HepG2 (cell line): Measurements from ENCODE around the gene RAP2A. TPM values are rescaled to one million over a fixed set of nuclear protein-coding genes. Genes with fewer than 3 reads are reported as not detected.

Experiments used
- ATM ChIP-seq: fragments of 450-650 bp; IDR thresholded peaks from 2 replicates; pipeline ENCODE4 v1.7.1; 2017; ENCODE audit warnings: mild to moderate bottlenecking, borderline replicate concordance
- CENPT ChIP-seq: sonication (generic); formaldehyde crosslinking; IDR thresholded peaks from 2 replicates; pipeline ENCODE4 v1.8.0; 2022; ENCODE audit warnings: low read depth, mild to moderate bottlenecking, moderate library complexity, missing genetic modification reagents
- JARID2 ChIP-seq: sonication (generic); formaldehyde crosslinking; IDR thresholded peaks from 2 replicates; pipeline ENCODE4 v1.8.1; 2023; ENCODE audit warnings: missing genetic modification reagents, inconsistent platforms; ENCODE audit not compliant: insufficient replicate concordance
- KDM5B ChIP-seq: sonication (generic); formaldehyde crosslinking; IDR thresholded peaks from 2 replicates; pipeline ENCODE4 v1.4.0; 2020; ENCODE audit warnings: missing genetic modification reagents, mild to moderate bottlenecking, borderline replicate concordance
- KLF11 ChIP-seq: IDR thresholded peaks from 2 replicates; pipeline ENCODE4 v1.6.1; 2016; ENCODE audit warnings: missing compliant biosample characterization
- MEIS1 ChIP-seq: sonication (generic); formaldehyde crosslinking; IDR thresholded peaks from 2 replicates; pipeline ENCODE4 v1.9.0; 2021; ENCODE audit warnings: mild to moderate bottlenecking, missing genetic modification reagents, moderate library complexity, borderline replicate concordance
- POGZ ChIP-seq: sonication (generic); formaldehyde crosslinking; IDR thresholded peaks from 2 replicates; pipeline ENCODE4 v1.4.0; 2020; ENCODE audit warnings: mild to moderate bottlenecking, missing genetic modification reagents
- RAD21 ChIP-seq: fragments of 450-650 bp; formaldehyde crosslinking; IDR thresholded peaks from 2 replicates; pipeline ENCODE4 v1.5.0; 2020; ENCODE audit warnings: mild to moderate bottlenecking
- RBM39 ChIP-seq: fragments of 200-400 bp; formaldehyde crosslinking; IDR thresholded peaks from one replicate; pipeline ENCODE4 v1.6.1; 2018; ENCODE audit warnings: antibody characterized with exemption, mild to moderate bottlenecking, low read depth, low read length; ENCODE audit not compliant: poor library complexity, severe bottlenecking
- RFXANK ChIP-seq: IDR thresholded peaks from 2 replicates; pipeline ENCODE4 v1.6.1; 2016
- ZBTB7B ChIP-seq: sonication (generic); formaldehyde crosslinking; IDR thresholded peaks from 2 replicates; pipeline ENCODE4 v1.4.0; 2020; ENCODE audit warnings: missing genetic modification reagents
- ZNF326 ChIP-seq: sonication (generic); formaldehyde crosslinking; IDR thresholded peaks from 2 replicates; pipeline ENCODE4 v1.4.0; 2020; ENCODE audit warnings: missing genetic modification reagents, borderline replicate concordance
- ZNF615 ChIP-seq: sonication (generic); formaldehyde crosslinking; IDR thresholded peaks from 2 replicates; pipeline ENCODE4 v1.5.0; 2020; ENCODE audit warnings: mild to moderate bottlenecking, missing genetic modification reagents, borderline replicate concordance
- ZNF883 ChIP-seq: sonication (generic); formaldehyde crosslinking; IDR thresholded peaks from 2 replicates; pipeline ENCODE4 v1.5.1; 2020; ENCODE audit warnings: mild to moderate bottlenecking, missing genetic modification reagents; ENCODE audit errors: not compliant biosample characterization
- polyA plus RNA-seq, 8 experiments: library from polyadenylated mRNA; depleted of rRNA in 3 of 8; stranded (reverse) in 7 of 8; unstranded in 1 of 8; fragments of >200 nt; fragmentation: Illumina TruSeq in 4 of 8; extraction: Trizol in 4 of 8; gene quantifications; 2 replicates each; pipeline versions ENCODE4 v1.2.1 to v1.2.3, GENCODE V29; 2011 to 2016; ENCODE audit warnings: low read depth in 4 of 8, missing spikeins in 1 of 8, mixed read lengths in 1 of 8; ENCODE audit not compliant: insufficient read depth in 1 of 8
- total RNA-seq, 5 experiments: library from RNA; depleted of rRNA; stranded (reverse); fragments of >200 nt; fragmentation: Illumina TruSeq; extraction: Trizol; gene quantifications; 2 replicates each; pipeline ENCODE4 v1.2.3, GENCODE V29; 2016; ENCODE audit warnings: low read depth in 1 of 5
- TF ChIP-seq, protein P1 (sequence below): sonication (generic); formaldehyde crosslinking; IDR thresholded peaks from 2 replicates; pipeline ENCODE4 v1.4.0; 2020; ENCODE audit warnings: missing genetic modification reagents
- TF ChIP-seq, protein P2 (sequence below): sonication (generic); formaldehyde crosslinking; conservative IDR thresholded peaks from 2 replicates; pipeline ENCODE4 v1.8.1; 2023; ENCODE audit warnings: missing genetic modification reagents
- TF ChIP-seq, protein P3 (sequence below), 2 experiments: fragments of 450-650 bp in 1 of 2; sonication (generic) in 1 of 2; formaldehyde crosslinking; IDR thresholded peaks; 2 replicates each; pipeline versions ENCODE4 v1.5.0 to v1.8.0; 2020 to 2022; ENCODE audit warnings: mild to moderate bottlenecking in 1 of 2, missing genetic modification reagents in 1 of 2

Gene RAP2A
- total and polyA plus RNA-seq, 2 of the 13 experiments (the other 11 are each of a cell fraction or from before 2014, with no cell fraction given): 9.9 to 23.1 TPM

DNA sequence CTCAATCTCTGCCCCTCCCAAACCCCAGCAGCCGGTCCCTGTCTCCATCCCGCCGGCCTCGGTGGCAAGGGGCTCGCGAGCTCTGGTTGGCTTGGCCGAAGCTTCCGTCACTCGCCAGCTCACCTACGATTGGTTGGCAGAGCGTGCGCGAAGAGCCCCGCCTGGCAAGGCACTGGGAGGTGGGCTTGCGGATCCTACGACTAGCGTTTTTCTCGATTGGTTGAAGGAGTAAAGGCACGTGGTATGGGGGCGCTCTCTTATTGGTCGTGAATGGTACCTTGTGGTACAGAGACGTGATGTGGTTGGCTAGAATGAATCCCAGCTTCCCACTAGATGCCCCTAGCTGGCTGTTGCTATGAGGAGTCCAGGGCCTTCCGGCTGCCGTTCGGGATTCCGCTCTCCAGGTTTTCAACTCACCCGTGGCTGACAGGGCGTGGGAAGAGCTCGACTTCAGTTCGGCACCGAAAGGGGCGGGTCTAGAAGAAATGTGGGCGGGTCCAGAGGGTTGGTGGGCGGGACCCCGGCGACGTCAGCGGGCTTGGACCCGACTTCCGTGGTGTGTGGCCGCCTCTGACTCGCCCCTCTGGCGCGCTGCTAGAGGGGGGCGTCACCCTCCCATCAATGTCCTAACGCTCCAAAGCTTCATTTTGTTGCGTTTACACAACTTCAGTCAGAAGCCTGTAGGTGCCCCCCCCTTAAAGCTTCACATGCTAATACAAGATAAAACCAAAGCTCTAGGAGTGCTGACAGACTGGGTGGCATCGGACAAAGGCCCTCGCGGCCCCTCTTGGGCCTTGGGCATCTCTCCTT lies 847 bp upstream of the RAP2A start (continued):
- TF ChIP-seq ZNF615: no peak
- peak; percentile 64 for TF ChIP-seq ZBTB7B (CRISPR knock-in tag)
- TF ChIP-seq KDM5B (CRISPR knock-in tag): no peak
- peak; percentile 23; the same call in 1 of the 2 replicates for TF ChIP-seq MEIS1
- TF ChIP-seq ZNF883 (CRISPR knock-in tag): no peak
- TF ChIP-seq, protein P1, sequence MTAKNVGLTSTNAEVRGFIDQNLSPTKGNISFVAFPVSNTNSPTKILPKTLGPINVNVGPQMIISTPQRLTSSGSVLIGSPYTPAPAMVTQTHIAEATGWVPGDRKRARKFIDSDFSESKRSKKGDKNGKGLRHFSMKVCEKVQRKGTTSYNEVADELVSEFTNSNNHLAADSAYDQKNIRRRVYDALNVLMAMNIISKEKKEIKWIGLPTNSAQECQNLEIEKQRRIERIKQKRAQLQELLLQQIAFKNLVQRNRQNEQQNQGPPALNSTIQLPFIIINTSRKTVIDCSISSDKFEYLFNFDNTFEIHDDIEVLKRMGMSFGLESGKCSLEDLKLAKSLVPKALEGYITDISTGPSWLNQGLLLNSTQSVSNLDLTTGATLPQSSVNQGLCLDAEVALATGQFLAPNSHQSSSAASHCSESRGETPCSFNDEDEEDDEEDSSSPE: peak; percentile 58
- peak; percentile 100 for TF ChIP-seq POGZ (CRISPR knock-in tag)
- no peak for TF ChIP-seq RBM39
- no peak for TF ChIP-seq CENPT (CRISPR knock-in tag)
- TF ChIP-seq RAD21 (CRISPR knock-in tag): no peak
- TF ChIP-seq, protein P2, sequence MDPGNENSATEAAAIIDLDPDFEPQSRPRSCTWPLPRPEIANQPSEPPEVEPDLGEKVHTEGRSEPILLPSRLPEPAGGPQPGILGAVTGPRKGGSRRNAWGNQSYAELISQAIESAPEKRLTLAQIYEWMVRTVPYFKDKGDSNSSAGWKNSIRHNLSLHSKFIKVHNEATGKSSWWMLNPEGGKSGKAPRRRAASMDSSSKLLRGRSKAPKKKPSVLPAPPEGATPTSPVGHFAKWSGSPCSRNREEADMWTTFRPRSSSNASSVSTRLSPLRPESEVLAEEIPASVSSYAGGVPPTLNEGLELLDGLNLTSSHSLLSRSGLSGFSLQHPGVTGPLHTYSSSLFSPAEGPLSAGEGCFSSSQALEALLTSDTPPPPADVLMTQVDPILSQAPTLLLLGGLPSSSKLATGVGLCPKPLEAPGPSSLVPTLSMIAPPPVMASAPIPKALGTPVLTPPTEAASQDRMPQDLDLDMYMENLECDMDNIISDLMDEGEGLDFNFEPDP (CRISPR knock-in tag): no peak
- no peak; the same call in 1 of the 2 replicates for TF ChIP-seq KLF11 (CRISPR knock-in tag)
- TF ChIP-seq RFXANK (CRISPR knock-in tag): peak; percentile 99
- TF ChIP-seq, protein P3, sequence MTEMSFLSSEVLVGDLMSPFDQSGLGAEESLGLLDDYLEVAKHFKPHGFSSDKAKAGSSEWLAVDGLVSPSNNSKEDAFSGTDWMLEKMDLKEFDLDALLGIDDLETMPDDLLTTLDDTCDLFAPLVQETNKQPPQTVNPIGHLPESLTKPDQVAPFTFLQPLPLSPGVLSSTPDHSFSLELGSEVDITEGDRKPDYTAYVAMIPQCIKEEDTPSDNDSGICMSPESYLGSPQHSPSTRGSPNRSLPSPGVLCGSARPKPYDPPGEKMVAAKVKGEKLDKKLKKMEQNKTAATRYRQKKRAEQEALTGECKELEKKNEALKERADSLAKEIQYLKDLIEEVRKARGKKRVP (CRISPR knock-in tag; IDR thresholded peaks at IDR 0.05): 0 out of 4 replicates have a peak, but pooled peaks of 1 of the 2 experiments have one; percentile 25
- TF ChIP-seq ATM: no peak
- no peak for TF ChIP-seq ZNF326 (CRISPR knock-in tag)
- no peak for TF ChIP-seq JARID2
